HepG2 (cell line): ENCODE data around the gene GADD45B. TPM values are rescaled to one million over a fixed set of nuclear protein-coding genes. Genes with fewer than 3 reads are reported as not detected.

ENCODE experiments used
- CEBPG ChIP-seq: IDR thresholded peaks from 2 replicates; pipeline ENCODE4 v1.6.1; 2016
- DMAP1 ChIP-seq: IDR thresholded peaks from 2 replicates; pipeline ENCODE4 v1.6.1; 2016
- DRAP1 ChIP-seq: IDR thresholded peaks from 2 replicates; pipeline ENCODE4 v1.6.1; 2016; ENCODE audit warnings: missing genetic modification reagents, missing compliant biosample characterization
- HNRNPK ChIP-seq: fragments of 200-400 bp; formaldehyde crosslinking; IDR thresholded peaks from 2 replicates; pipeline ENCODE4 v1.6.1; 2018; ENCODE audit warnings: low read length, low read depth, moderate library complexity, mild to moderate bottlenecking; ENCODE audit not compliant: poor library complexity, severe bottlenecking
- IKZF4 ChIP-seq: sonication (generic); formaldehyde crosslinking; IDR thresholded peaks from 2 replicates; pipeline ENCODE4 v1.5.1; 2020; ENCODE audit warnings: borderline replicate concordance, mild to moderate bottlenecking, low read depth, missing genetic modification reagents; ENCODE audit errors: not compliant biosample characterization
- ISL2 ChIP-seq: sonication (generic); formaldehyde crosslinking; IDR thresholded peaks from 2 replicates; pipeline ENCODE4 v1.5.0; 2020; ENCODE audit warnings: missing genetic modification reagents
- KLF12 ChIP-seq: sonication (generic); formaldehyde crosslinking; IDR thresholded peaks from 2 replicates; pipeline ENCODE4 v1.4.0; 2020; ENCODE audit warnings: missing genetic modification reagents, borderline replicate concordance
- MTA1 ChIP-seq: sonication (generic); formaldehyde crosslinking; IDR thresholded peaks from 2 replicates; pipeline ENCODE4 v1.4.0; 2020; ENCODE audit warnings: missing genetic modification reagents, mild to moderate bottlenecking, borderline replicate concordance
- MZF1 ChIP-seq: sonication (generic); formaldehyde crosslinking; IDR thresholded peaks from 2 replicates; pipeline ENCODE4 v1.8.1; 2023; ENCODE audit warnings: mild to moderate bottlenecking, missing genetic modification reagents, borderline replicate concordance
- NR2F2 ChIP-seq: IDR thresholded peaks from 2 replicates; pipeline ENCODE4 v1.6.1; 2012; ENCODE audit warnings: low read depth, inconsistent platforms, borderline replicate concordance
- PITX1 ChIP-seq: sonication (generic); formaldehyde crosslinking; IDR thresholded peaks from 2 replicates; pipeline ENCODE4 v1.5.1; 2020; ENCODE audit warnings: mild to moderate bottlenecking, missing genetic modification reagents
- SMYD3 ChIP-seq: sonication (generic); formaldehyde crosslinking; IDR thresholded peaks from 2 replicates; pipeline ENCODE4 v1.8.1; 2023; ENCODE audit warnings: mild to moderate bottlenecking, missing genetic modification reagents
- SOX13 ChIP-seq, 3 experiments: fragments of 450-650 bp in 1 of 3; sonication (generic) in 1 of 3; formaldehyde crosslinking in 1 of 3; IDR thresholded peaks in 2 of 3; conservative IDR thresholded peaks in 1 of 3; 2 replicates each; pipeline versions ENCODE4 v1.5.0 to v1.6.1; 2016 to 2020; ENCODE audit warnings: antibody characterized with exemption in 1 of 3, mild to moderate bottlenecking in 1 of 3, missing compliant biosample characterization in 1 of 3, missing genetic modification reagents in 1 of 3, moderate library complexity in 1 of 3
- STAT6 ChIP-seq: sonication (generic); formaldehyde crosslinking; IDR thresholded peaks from 2 replicates; pipeline ENCODE4 v1.4.0; 2020; ENCODE audit warnings: missing genetic modification reagents, mild to moderate bottlenecking, borderline replicate concordance
- TAF15 ChIP-seq: fragments of 200-400 bp; formaldehyde crosslinking; IDR thresholded peaks from one replicate; pipeline ENCODE4 v1.6.1; 2018; ENCODE audit warnings: mild to moderate bottlenecking, low read depth, low read length; ENCODE audit not compliant: poor library complexity, severe bottlenecking
- YY1 ChIP-seq: IDR thresholded peaks from 2 replicates; pipeline ENCODE4 v1.6.1; 2011; ENCODE audit warnings: low read length, low read depth, moderate library complexity, mild to moderate bottlenecking; ENCODE audit not compliant: insufficient read depth, insufficient replicate concordance
- ZBTB25 ChIP-seq: IDR thresholded peaks from 2 replicates; pipeline ENCODE4 v1.6.1; 2018; ENCODE audit warnings: missing genetic modification reagents
- ZMAT3 ChIP-seq: sonication (generic); formaldehyde crosslinking; conservative IDR thresholded peaks from 2 replicates; pipeline ENCODE4 v1.7.0; 2021; ENCODE audit warnings: missing genetic modification reagents
- ZMYM2 ChIP-seq: sonication (generic); formaldehyde crosslinking; IDR thresholded peaks from 2 replicates; pipeline ENCODE4 v1.8.0; 2022; ENCODE audit warnings: mild to moderate bottlenecking, missing genetic modification reagents
- ZNF101 ChIP-seq: sonication (generic); formaldehyde crosslinking; IDR thresholded peaks from 2 replicates; pipeline ENCODE4 v1.4.0; 2020; ENCODE audit warnings: mild to moderate bottlenecking, low read depth, missing genetic modification reagents, borderline replicate concordance
- ZNF143 ChIP-seq: sonication (generic); formaldehyde crosslinking; IDR thresholded peaks from 2 replicates; pipeline ENCODE4 v1.4.0; 2020; ENCODE audit warnings: missing genetic modification reagents
- ZNF414 ChIP-seq: sonication (generic); formaldehyde crosslinking; IDR thresholded peaks from 2 replicates; pipeline ENCODE4 v1.5.0; 2020; ENCODE audit warnings: missing genetic modification reagents
- ZNF569 ChIP-seq: sonication (generic); formaldehyde crosslinking; IDR thresholded peaks from 2 replicates; pipeline ENCODE4 v1.5.0; 2020; ENCODE audit warnings: mild to moderate bottlenecking, missing genetic modification reagents, moderate library complexity, borderline replicate concordance
- ZSCAN25 ChIP-seq: sonication (generic); formaldehyde crosslinking; IDR thresholded peaks from 2 replicates; pipeline ENCODE4 v1.8.0; 2022; ENCODE audit warnings: mild to moderate bottlenecking, missing genetic modification reagents
- polyA plus RNA-seq, 8 experiments: library from polyadenylated mRNA; depleted of rRNA in 3 of 8; stranded (reverse) in 7 of 8; unstranded in 1 of 8; fragments of >200 nt; fragmentation: Illumina TruSeq in 4 of 8; extraction: Trizol in 4 of 8; gene quantifications; 2 replicates each; pipeline versions ENCODE4 v1.2.1 to v1.2.3, GENCODE V29; 2011 to 2016; ENCODE audit warnings: low read depth in 4 of 8, missing spikeins in 1 of 8, mixed read lengths in 1 of 8; ENCODE audit not compliant: insufficient read depth in 1 of 8
- total RNA-seq, 5 experiments: library from RNA; depleted of rRNA; stranded (reverse); fragments of >200 nt; fragmentation: Illumina TruSeq; extraction: Trizol; gene quantifications; 2 replicates each; pipeline ENCODE4 v1.2.3, GENCODE V29; 2016; ENCODE audit warnings: low read depth in 1 of 5

The GADD45B gene
- total and polyA plus RNA-seq, 2 of the 13 experiments (the other 11 are each of a cell fraction or from before 2014, with no cell fraction given) = 4.6 to 34.1 TPM

GRCh38 chr19:2427429-2428320, 48.3 kb upstream of the GADD45B start, which contains the start of gene TIMM13 (continued):
- no peak for TF ChIP-seq IKZF4 (CRISPR knock-in tag)
- TF ChIP-seq HNRNPK = peak; percentile 30
- no peak for TF ChIP-seq ZSCAN25 (CRISPR knock-in tag)
- TF ChIP-seq MTA1 (CRISPR knock-in tag) = peak; percentile 81; the same call in 1 of the 2 replicates
- peak; percentile 58; the same call in 1 of the 2 replicates for TF ChIP-seq DRAP1 (CRISPR knock-in tag)
- TF ChIP-seq ZMAT3 = peak; percentile 91; the same call in 1 of the 2 replicates
- TF ChIP-seq YY1 = no peak
- peak; percentile 16; the same call in 1 of the 2 replicates for TF ChIP-seq SOX13 (IDR thresholded peaks at IDR 0.05)
- no peak; a peak in 1 of 4 replicates for TF ChIP-seq SOX13 (CRISPR knock-in tag; conservative IDR thresholded peaks at IDR 0.05 in 1 of 2, IDR thresholded peaks at IDR 0.05 in 1 of 2)
- TF ChIP-seq ZNF101 (CRISPR knock-in tag) = no peak
- TF ChIP-seq PITX1 (CRISPR knock-in tag) = peak; percentile 53; the same call in 1 of the 2 replicates
- peak; percentile 75; the same call in 1 of the 2 replicates for TF ChIP-seq SMYD3 (CRISPR knock-in tag)
- peak; percentile 23 for TF ChIP-seq TAF15
- peak; percentile 70 for TF ChIP-seq NR2F2
- TF ChIP-seq ISL2 (CRISPR knock-in tag) = peak; percentile 58; the same call in 1 of the 2 replicates
- peak; percentile 95; the same call in 1 of the 2 replicates for TF ChIP-seq STAT6 (CRISPR knock-in tag)
- TF ChIP-seq ZNF569 (CRISPR knock-in tag) = no peak
- peak; percentile 81 for TF ChIP-seq ZBTB25 (CRISPR knock-in tag)
- TF ChIP-seq DMAP1 (CRISPR knock-in tag) = peak; percentile 94
- TF ChIP-seq CEBPG (CRISPR knock-in tag) = peak; percentile 96
- peak; percentile 99 for TF ChIP-seq ZNF143
- 0 out of 2 replicates have a peak, but pooled peaks have one; percentile 15 for TF ChIP-seq ZNF414 (CRISPR knock-in tag)
- TF ChIP-seq MZF1 (CRISPR knock-in tag) = no peak
- no peak for TF ChIP-seq ZMYM2
- peak; percentile 52; the same call in 1 of the 2 replicates for TF ChIP-seq KLF12 (CRISPR knock-in tag)
